ENCODE results near the gene CLDN19.

The CLDN19 gene, protein sequence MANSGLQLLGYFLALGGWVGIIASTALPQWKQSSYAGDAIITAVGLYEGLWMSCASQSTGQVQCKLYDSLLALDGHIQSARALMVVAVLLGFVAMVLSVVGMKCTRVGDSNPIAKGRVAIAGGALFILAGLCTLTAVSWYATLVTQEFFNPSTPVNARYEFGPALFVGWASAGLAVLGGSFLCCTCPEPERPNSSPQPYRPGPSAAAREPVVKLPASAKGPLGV

DNA sequence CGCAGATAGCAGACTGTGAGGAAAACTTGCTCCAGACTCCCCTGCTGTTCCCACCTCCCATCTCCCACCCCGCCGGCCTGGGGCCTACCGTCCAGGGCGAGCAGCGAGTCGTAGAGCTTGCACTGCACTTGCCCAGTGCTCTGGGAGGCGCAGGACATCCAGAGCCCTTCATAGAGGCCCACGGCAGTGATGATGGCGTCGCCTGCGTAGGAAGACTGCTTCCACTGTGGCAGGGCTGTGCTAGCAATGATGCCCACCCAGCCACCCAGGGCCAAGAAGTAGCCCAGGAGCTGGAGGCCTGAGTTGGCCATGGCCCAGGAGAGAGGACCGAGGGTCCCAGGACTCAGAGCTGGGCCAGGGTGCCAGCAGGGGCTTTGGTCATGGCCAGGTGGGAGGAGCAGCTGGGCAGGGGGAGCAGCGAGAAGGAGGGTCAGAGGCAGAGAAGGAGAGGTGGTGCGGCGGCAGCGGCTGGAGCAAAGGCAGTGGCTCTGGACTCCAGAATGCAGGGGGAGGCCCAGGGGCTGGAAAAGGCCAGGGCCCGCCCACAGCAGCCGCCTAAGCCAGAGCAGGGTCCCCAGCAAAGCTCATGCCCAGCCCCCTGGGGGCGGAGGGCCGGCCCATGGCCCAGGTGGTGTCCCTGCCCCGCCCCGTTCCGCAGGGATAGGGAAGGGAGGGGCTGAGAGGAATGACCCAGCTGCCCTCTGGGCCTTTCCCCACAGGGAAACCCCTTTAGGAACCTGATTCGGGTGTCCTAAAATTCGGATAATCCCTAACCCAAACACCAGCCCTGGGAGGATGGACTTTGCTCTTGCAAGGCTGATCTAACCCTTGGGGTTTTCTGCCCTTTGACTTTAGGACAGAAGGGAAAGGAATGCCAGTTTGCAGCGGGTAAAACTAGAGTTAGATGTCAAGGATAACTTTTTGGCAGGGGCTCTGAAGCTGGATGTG lies at the start of gene CLDN19:
TSS of gene CLDN19 (minus strand) at position 484 of the 948 bp plus-strand sequence. CDS start at position 311, 173 bp downstream.
- DNase-seq, result no peak

DNA sequence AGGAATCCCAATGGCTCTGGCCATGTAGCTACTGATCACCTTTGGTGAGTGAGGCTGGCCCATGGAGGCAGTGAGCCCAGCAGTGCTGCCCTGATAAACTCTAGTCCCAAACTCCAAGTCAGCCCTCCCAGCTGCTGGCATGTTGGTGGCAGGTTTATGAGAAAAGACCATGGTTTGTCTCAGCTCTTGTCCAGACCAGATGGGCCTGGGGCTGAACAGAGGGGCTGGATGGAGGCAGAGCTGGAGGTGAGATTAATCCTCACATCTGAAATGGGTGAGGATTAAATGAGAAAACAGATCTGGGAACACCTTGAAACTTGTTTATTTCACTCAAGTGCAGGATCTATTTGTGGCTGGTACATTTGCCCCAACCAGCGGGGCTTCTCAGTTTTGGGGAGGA lies 48.0 kb upstream of the CLDN19 start:
- DNase-seq, result no peak

DNA sequence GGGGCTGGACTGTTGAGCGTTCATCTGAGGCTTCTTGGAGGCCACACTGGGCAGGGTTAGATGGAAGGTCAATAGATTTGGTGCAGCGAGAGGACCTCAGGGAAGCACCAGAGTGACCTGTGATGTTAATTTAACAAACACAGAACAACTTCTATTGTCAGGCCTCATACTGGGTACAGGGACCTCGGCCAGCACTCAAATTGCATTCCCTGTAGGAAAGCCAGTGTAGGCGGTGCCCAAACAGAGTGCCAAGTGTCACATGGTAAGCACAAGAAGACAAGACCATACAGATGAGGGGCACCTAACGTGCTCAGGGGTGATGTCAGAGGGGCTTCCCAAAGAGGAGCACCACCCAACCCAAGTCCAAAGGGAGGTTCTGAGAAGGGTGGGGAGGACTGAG lies 46.1 kb upstream of the CLDN19 start:
- no peak for DNase-seq

DNA sequence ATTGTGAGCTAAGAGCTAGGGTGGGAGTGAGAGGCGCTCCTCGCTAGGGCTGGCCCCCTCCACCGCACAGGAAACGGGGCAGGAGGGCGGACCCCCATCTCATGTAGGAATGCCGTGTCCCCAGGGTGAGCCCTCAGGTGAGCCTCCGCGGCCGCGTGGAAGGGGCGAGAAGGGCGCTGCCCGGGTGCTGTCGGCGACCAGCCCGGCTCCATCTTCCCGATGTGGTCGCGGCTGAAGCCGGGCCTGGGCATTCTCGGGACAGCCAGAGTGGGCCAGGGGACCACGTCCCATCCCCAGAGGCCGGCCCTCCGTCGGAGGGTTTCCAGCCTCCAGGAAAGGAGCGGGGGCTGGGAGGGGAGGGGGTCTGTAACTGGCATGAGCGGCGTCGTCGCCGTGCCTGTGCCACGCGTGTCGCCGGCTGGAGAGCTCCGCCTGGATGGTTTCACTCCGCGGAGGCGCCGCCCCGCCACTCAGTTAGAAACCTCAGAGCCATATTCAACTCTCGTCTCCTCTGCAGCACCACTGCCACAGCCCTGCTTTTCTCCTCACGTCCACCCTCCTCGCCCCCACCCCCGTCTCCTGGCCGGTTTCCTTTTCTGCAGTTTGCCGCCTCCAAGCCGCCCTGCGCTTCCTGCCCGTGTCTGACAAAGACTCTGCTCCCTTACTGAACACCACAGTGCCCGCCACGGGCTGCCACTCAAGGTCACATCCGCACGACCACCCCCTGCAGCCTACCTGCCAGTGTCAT lies 45.1 kb upstream of the CLDN19 start, which contains the start of gene TMEM269:
TSS of gene TMEM269 (plus strand) at position 46 of the 748 bp plus-strand sequence. CDS start 4,903 bp downstream, outside the sequence.
- no peak for DNase-seq

DNA sequence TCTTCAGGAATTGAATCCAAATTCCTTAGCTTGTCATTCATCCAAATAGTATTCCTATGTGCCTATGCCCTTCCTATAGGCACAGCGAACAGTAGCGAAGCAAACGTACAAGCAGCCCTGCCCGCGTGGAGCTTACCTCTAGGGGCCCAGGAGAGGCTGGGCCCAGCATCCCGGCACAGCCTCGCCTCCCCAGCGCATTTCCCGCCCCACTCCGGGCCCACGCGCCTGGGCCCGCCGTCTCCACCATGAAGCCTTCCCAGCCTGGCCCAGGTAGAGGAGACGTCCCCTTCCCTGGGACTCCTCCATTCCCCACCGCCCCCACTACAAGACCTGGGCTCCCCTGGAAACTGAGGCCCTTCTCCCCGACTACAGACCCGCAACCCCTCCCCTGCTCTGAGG lies 44.5 kb upstream of the CLDN19 start:
- DNase-seq, result no peak

DNA sequence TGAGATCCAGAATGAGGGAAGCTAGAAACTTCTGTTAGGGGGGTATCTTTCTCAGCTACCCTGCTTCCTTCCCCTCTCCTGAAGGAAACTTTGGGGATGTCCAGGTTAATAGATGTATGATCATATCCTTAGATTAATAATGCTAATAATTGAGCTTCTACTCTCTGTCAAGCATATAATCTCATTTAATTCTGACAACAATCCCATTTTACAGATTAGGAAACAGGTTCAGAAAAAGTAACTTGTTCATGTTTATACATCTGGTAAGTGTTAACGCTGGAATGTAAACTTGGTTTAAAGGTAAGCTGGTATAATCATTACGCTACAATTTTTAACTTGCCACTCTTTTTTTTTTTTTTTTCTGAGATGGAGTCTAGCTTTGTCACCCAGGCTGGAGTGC lies 43.1 kb upstream of the CLDN19 start:
- DNase-seq, result no peak

DNA sequence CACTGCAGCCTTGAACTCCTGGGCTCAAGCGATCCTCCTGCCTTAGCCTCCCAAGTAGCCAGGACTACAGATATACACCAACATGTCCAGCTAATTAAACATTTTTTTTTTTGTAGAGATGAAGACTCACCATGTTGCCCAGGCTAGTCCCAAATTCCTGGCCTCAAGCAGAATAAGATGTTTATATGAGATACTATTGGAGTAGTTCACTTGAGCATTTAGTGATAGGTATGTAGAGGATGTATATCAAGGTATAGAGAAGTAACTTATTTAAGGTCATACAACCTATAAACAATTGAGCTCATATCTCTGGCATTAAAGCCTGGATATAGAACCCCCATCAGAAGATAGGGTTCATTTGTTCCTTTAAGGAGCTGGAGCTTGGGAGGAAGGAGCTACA lies 40.1 kb upstream of the CLDN19 start:
- no peak for DNase-seq

DNA sequence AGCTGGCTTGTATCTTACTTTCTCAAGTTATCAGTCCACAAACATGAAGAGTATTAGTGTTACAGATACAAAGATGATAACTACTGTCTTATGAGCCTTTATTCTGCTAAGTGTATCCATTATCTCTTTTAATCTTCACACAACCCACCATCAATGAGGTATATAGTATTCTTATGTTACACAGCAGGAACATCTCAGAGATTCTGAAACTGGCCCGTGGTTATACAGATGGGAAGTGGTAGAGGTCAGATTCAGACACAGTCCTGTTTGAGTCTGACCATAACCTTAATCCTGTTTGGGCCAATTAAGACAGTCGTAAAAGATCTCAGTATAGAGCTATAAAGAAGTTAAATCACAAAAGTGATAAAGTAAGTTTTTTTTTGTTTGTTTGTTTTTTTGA lies 39.7 kb upstream of the CLDN19 start:
- DNase-seq, result no peak

DNA sequence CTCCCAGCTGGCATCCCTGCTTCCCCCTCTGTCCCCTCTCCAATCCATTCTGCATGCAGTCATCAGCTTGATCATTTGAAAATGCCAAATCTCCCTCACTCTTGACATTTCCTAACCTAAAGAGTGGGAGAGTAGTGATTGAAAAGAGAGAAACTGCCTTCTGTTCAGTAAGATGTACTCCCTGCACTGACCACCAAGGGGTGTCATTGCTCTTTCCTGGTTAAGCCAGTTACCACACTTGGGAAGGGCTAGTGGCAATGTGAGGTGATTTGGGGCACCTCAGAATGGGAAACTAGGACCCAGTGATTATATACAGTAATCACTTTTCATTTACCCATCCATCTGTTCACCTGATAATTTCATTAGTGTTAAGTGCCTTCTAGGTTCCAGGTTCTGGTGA lies 37.8 kb upstream of the CLDN19 start:
- peak; percentile 47 to 72 for DNase-seq

DNA sequence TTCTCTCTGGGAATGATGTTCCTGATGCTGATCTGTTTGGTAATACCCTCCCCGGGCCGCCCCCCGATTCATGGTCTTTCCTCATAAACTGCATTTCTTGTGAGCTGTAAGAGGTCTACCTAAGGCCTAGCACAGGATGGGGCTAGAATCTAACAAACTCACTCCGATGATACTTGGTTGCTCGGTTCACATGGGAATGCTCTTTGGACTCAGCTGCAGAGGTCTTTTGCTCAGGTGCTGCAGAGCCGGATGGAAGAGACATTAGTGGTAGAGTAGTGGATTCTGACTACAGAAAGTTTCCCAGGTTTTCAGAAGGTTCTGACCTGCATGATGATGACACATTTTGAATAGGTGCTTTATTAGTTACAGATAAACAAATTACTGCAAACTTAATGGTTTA lies 36.5 kb upstream of the CLDN19 start:
- DNase-seq, result no peak

DNA sequence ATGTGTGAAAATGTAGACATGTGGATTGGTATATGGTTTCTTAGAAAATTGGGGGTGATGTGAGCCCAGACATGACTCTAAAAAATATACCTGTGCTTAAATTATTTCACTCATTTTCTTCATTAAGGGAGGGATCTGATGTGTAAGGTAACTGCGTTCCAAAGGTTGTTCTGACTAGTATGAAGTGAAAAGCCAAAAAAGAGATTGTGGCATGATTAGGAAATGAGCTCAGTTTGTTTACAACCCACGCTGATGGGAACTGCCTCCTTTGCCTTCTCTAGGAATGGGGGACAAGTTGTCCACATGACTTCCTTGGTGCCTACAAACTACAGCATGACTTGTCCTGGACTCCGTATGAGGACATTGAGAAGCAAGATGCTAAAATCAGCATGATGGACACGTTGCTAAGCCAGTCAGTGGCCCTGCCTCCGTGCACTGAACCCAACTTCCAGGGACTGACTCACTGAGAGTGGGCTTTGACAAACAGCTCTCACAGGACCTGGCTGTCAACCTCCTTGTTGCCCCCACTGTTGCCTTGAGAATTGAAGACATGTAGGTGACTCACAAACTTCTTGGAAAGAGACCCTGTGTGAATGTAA lies 35.0 kb upstream of the CLDN19 start:
- no peak for DNase-seq

DNA sequence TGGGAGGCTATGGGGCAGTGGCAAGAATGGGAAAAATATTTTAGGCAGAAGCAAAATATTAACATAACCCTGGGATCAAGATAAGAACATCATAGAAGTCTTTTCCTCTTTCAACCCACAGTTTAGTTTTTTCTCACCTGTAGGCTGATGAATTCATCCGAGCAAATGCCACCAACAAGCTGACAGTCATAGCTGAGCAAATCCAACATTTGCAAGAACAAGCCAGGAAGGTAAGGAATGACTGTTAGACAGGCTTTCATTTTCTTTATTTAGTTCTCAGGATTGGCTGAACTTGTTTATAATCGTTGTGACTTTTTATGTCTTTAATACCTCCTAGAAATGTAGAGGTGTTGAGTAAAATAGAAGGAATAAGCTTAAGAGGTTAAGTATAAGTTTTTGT lies 33.4 kb upstream of the CLDN19 start:
- no peak for DNase-seq

DNA sequence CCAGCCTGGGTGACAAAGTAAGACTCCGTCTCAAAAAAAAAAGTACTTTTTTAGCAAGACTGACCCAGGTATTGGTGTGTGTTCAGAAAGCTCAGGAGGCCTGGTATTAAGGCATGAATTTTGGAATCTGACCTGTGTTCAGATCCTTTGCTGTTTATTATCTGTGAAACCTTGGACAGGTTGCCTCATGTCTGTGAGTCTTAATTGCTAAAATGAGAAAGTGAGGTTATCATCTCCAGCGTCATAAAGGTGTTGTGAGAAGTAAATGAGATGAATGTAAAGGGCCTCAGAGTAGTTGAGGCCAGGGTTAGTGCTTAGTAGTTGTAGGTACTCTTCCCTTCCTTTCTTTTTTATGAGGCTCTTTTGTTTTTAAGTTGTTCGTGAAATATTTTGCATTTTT lies 29.8 kb upstream of the CLDN19 start:
- DNase-seq, result no peak

DNA sequence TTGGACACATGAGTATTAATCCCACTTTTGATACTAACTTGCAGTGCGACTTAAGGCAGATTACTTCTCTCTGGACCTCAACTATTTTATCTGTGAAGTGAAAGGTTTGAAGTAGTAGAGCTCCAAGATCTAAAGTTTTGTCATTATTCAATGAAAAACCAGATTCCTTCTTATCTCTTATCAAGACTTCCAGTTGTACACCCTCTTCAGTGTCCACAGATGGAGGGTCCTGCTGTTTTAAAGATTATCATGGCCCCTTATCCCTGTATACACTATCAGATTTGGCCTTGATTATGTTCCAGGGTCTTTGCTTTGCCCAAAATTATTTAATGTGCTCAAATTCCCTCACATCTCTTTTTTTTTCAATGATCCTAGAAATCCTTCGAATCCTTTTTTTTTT lies 28.1 kb upstream of the CLDN19 start:
- DNase-seq, result no peak

DNA sequence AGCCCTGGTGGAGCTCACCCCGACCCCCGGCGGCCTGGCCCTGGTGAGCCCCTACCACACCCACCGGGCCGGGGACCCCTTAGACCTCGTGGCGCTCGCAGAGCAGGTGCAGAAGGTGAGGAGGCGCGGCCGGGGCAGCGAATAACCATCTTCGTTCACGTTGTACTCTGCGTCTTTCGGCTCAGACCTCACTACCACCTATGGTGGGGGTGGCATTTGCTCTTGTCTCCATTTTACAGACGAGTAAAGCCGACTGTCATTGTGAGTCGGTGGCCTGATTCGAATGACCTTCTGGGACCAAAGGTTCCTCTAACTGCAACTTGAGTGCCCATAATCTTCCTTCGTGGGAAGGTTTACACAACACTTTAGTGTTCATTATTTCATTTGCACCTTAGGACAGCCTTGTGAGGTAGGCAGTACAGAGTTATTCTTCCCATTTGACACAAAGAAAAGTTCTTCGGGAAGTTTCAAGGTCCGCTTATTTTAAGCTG lies 27.5 kb upstream of the CLDN19 start:
- DNase-seq, result peak; percentile 24 to 28

DNA sequence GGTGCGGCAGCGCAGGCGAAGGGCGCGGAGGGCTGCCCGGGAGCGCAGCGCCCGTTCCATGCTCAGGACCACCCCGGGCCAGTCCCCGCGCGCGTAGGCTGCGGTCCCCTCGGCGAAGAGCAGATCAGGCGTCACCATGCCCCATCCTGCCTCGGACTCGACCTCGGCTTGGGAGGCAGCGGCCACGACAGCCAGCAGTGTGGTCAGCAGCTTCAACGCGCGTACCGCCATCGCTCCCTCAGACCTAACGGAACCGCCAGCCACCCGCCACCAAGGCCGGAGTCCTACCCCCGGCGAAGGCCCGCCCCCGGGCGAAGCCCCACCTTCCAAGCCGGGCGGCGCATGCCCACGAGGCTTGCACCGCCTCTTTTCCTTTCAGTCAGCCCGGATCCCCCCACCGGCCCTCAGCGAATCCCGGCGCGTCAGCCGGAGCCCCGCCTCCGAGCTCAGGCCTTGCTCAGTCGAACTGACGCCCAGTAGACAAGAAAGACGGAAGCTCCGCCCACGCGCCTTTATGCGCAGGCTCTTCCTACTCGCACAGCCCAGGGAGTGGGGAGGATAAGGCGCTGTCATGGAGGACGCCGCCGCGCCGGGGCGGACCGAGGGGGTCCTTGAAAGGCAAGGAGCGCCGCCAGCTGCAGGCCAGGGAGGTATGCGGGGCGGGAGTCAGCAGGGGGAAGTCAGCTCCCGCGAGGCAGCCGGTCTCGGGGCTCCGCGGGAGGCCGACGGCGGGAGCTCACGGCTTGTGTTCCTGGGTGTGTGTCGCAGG lies 26.9 kb upstream of the CLDN19 start, which contains the start of the genes C1orf50 and P3H1:
TSS of gene C1orf50 (plus strand) at position 509 of the 769 bp plus-strand sequence. CDS start at position 572, 63 bp downstream.
TSS of gene P3H1 (minus strand) at position 288 of the 769 bp plus-strand sequence. CDS start at position 231, 57 bp downstream.
- peak; percentile 97 to 98 for DNase-seq

DNA sequence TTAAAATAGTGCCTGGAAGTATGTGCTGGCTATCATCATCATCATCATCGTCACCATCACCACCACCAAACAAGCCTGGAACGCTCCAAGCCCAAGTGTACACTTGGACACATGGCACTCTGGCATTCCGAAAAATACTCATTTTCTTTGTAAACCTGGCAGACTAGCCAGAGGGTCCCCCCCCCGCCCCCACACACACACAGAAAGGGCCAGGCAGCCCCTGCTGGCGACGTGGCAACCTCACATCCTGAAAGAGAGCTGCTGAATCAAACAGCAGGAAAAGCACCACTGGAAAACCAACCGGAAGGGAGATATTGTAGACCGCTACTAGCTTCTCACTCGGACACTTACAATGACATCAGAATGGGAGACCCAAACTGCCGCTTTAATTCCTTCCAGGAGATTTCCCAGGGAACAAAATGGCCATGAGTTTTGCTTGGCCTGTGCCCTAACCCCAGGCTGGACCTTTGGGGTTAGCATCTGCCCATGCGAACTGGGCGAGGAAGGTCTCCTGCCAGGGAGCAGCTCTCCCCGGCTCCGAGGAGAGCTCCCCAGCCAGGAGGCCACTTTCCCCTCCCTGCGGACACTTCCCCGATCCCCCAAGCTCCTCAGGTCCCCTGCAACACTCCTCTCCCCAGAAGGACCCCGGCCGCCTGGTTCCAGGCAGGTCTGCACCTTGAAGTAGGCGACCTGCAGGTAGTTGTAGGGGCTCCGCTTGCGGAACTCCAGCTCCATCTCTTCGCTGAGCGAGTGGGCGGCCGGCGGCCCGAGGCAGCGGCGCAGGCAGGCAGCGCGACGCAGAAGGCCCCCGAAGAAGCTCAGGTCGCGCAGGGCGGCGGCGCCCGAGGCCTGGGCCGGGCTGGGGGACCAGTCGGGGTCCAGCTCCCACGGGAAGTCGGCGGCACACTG lies 26.1 kb upstream of the CLDN19 start:
- peak; percentile 47 to 67 for DNase-seq

DNA sequence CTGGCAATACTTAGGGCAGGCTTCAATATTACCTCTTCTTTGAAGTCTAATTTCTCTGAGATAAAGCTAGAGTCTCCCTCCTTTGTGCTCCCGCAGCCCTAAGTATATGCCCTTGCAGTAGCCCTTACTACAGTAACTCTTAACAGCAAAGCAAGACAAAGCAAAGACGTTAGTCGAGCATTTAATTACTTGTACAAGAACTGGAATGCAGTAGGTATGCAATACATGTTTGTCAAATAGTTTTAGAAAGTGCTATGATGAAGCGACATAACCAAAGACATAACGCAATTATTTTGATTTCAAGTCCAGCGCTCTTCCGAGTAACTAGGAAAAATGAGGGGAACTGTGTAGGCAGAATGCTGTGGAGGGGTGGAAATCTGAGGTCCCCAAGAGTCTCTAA lies 25.2 kb upstream of the CLDN19 start:
- no peak for DNase-seq

DNA sequence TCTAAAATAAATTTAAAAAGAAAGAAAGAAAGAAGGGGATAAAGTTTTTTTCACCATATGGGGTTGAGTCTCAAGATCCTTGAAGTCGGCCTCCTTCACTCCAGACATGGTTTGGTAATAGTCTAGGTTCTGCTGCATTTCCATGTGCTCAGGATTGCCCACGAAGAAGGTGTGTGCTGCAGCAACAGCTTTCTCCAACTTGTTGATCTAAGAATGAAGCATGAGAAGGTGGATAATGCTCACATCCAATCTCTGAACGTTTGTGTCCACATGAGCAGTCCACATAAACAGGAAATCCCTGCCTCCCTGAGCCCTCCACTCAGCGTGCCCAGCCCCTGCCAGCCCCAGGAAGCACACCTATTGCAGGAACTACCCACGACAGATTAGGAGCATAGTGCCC lies 22.2 kb upstream of the CLDN19 start:
- DNase-seq, result no peak

DNA sequence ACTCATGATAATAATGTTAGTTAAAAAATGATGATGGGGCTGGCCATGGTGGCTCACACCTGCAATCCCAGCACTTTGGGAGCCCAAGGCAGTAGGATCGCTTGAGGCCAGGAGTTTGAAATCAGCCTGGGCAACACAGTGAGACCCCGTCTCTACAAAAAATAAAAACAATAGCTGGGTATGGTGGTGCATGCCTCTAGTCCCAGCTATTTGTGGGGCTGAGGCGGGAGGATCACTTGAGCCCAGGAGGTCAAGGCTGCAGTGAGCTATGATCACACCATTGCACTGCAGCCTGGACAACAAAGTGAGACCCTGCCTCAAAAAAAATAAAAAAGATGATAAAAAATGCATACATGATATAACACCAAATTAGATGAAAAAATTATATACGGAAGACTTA lies 21.5 kb upstream of the CLDN19 start:
- DNase-seq, result no peak

DNA sequence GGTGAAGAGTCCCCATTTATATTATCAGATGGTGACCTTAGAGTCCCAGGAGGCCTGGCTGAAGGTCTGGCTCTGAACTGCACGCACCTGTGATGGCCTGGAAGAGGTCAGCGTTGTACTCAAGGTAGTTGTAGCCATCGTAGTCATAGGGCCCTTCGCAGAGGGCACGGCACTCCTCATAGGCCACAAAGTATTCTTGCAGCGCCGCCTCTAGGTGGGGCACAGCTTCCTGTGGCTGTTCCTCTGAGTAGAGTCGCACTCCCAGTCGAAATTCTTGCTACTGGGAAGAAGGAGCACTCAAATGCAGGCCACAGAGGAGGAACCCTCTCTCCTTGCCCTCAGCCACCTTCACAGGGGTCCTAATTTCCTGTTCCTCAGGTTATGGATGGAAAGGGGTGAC lies 19.1 kb upstream of the CLDN19 start:
- peak; percentile 47 to 55 for DNase-seq
